Measurements from ENCODE around the gene CD3D. TPM values are rescaled to one million over a fixed set of nuclear protein-coding genes. Genes with fewer than 3 reads are reported as not detected.

Gene CD3D
- total RNA-seq = 13.8 TPM

GRCh38 chr11:118342503-118343161 is at the start of gene CD3D:
Gene CD3D, minus strand, starts transcription at chr11:118342705. Its CDS starts 98 bp downstream, at chr11:118342607.
- Histone ChIP-seq H3K4me1 (no peaks in the 10 kb centered on the region), H3K4me3 (no peak within 1 kb of the TSS), H3K9me3 (no peaks in the 10 kb centered on the region), H3K27me3 (no peaks in the 10 kb centered on the region), H3K27ac (no peak within 1 kb of the TSS), H3K36me3 (no peaks in the 10 kb centered on the region)
- TF ChIP-seq POLR2AphosphoS5 (IDR thresholded peaks at IDR 0.05; ENCODE audit: insufficient read depth in 1 of 2, low read depth in 1 of 2) (no peak), POLR2A (IDR thresholded peaks at IDR 0.05) (no peak)
- TF ChIP-seq, protein P1, sequence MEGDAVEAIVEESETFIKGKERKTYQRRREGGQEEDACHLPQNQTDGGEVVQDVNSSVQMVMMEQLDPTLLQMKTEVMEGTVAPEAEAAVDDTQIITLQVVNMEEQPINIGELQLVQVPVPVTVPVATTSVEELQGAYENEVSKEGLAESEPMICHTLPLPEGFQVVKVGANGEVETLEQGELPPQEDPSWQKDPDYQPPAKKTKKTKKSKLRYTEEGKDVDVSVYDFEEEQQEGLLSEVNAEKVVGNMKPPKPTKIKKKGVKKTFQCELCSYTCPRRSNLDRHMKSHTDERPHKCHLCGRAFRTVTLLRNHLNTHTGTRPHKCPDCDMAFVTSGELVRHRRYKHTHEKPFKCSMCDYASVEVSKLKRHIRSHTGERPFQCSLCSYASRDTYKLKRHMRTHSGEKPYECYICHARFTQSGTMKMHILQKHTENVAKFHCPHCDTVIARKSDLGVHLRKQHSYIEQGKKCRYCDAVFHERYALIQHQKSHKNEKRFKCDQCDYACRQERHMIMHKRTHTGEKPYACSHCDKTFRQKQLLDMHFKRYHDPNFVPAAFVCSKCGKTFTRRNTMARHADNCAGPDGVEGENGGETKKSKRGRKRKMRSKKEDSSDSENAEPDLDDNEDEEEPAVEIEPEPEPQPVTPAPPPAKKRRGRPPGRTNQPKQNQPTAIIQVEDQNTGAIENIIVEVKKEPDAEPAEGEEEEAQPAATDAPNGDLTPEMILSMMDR (IDR thresholded peaks at IDR 0.05) = no peak
- intact Hi-C loops (cut with DNase I) = no loop called here
- no peak for DNase-seq (ENCODE audit: extremely low spot score in 2 of 2)

DNA sequence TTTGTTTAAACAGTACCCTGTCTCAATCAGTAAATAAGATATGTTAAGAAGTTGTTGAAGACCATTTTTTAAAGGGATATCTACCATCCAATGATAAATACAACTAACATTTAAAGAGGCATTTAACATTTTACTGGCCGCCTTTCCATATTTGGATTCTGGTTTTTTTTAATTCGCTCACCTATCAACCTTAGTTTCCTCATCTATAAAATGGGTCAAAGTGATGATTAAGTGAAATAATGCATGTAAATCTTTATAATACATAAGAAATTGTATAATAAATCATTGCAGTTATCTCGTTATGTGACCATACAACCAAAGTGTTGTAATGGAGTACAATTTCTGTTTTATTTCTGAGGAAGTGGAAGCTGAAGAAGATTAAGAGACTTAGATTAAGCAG is 41.2 kb upstream of the CD3D start:
- no peak for DNase-seq (ENCODE audit: extremely low spot score in 2 of 2)
- H3K9me3 ChIP-seq = no peaks in the 10 kb centered on the region
- no peaks in the 10 kb centered on the region for H3K27me3 ChIP-seq
- intact Hi-C loops (cut with DNase I) = no loop called here
- peaks cover 3 to 96% of the 10 kb centered on the region in 2 donors for H3K36me3 ChIP-seq
- H3K4me1 ChIP-seq = no peaks in the 10 kb centered on the region
- TF ChIP-seq, protein P1 (IDR thresholded peaks at IDR 0.05) = no peak
- no peak for TF ChIP-seq POLR2A (IDR thresholded peaks at IDR 0.05)
- no peak for TF ChIP-seq POLR2AphosphoS5 (IDR thresholded peaks at IDR 0.05; ENCODE audit: insufficient read depth in 1 of 2, low read depth in 1 of 2)
- no peak overlapping the region for H3K4me3 ChIP-seq
- no peak overlapping the region for H3K27ac ChIP-seq

GRCh38 chr11:118382954-118383353 is 40.4 kb upstream of the CD3D start:
- TF ChIP-seq, protein P1 (IDR thresholded peaks at IDR 0.05) = no peak
- TF ChIP-seq POLR2A (IDR thresholded peaks at IDR 0.05) (no peak), POLR2AphosphoS5 (IDR thresholded peaks at IDR 0.05; ENCODE audit: insufficient read depth in 1 of 2, low read depth in 1 of 2) (no peak)
- DNase-seq (ENCODE audit: extremely low spot score in 2 of 2) = no peak
- Histone ChIP-seq H3K27ac (no peak overlapping the region), H3K4me1 (no peaks in the 10 kb centered on the region), H3K27me3 (no peaks in the 10 kb centered on the region), H3K4me3 (no peak overlapping the region), H3K9me3 (no peaks in the 10 kb centered on the region), H3K36me3 (peaks cover 3 to 97% of the 10 kb centered on the region in 2 donors)
- intact Hi-C loops (cut with DNase I) = no loop called here

DNA sequence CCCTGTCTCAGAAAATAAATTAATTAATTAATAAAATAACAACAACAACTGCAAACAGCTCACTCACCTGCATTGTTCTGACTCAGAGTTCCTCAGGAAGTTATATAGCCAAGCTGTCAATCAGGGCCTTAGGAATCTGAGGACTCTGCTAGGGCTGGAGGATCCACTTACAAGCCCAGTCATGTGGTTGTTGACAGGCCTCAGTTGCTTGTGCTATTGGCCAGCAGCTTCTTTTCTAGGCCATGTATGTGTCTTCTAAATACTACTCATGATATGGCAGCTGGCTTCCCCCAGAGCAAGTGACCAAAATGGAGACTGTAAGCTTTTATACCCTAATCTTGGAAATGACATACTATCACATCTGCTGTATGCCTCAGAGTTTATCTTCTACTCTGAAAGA is 38.1 kb upstream of the CD3D start:
- Histone ChIP-seq H3K36me3 (peaks cover 3 to 91% of the 10 kb centered on the region in 2 donors), H3K4me3 (no peak overlapping the region), H3K4me1 (no peaks in the 10 kb centered on the region), H3K27me3 (no peaks in the 10 kb centered on the region), H3K27ac (no peak overlapping the region), H3K9me3 (no peaks in the 10 kb centered on the region)
- no peak for DNase-seq (ENCODE audit: extremely low spot score in 2 of 2)
- no peak for TF ChIP-seq POLR2A (IDR thresholded peaks at IDR 0.05)
- TF ChIP-seq, protein P1 (IDR thresholded peaks at IDR 0.05) = no peak
- TF ChIP-seq POLR2AphosphoS5 (IDR thresholded peaks at IDR 0.05; ENCODE audit: insufficient read depth in 1 of 2, low read depth in 1 of 2) = no peak
- intact Hi-C loops (cut with DNase I) = no loop called here

- H3K4me1 ChIP-seq = no peaks in the 10 kb centered on the region
- no peak overlapping the region for H3K27ac ChIP-seq
- H3K36me3 ChIP-seq = peaks cover 3 to 88% of the 10 kb centered on the region in 2 donors
- H3K9me3 ChIP-seq = no peaks in the 10 kb centered on the region
- intact Hi-C loops (cut with DNase I) = no loop called here
- TF ChIP-seq POLR2A (IDR thresholded peaks at IDR 0.05) (no peak), POLR2AphosphoS5 (IDR thresholded peaks at IDR 0.05; ENCODE audit: insufficient read depth in 1 of 2, low read depth in 1 of 2) (no peak)
- TF ChIP-seq, protein P1 (IDR thresholded peaks at IDR 0.05) = no peak
- no peak for DNase-seq (ENCODE audit: extremely low spot score in 2 of 2)
- no peaks in the 10 kb centered on the region for H3K27me3 ChIP-seq
- H3K4me3 ChIP-seq = no peak overlapping the region
Measured at GRCh38 chr11:118379497-118379896, 37.0 kb upstream of the CD3D start.
